GM21515 (cell line): Measurements from ENCODE around the gene PALM3.
"Not testable (repeated sequence)": the region's sequence is repeated elsewhere in the genome, so short reads cannot be mapped to it uniquely, and the experiment has no call there.

Experiments used
- ATAC-seq: cut with Tn5 transposase; IDR thresholded peaks from one replicate; pipeline ENCODE4 v1.9.1; 2021; ENCODE audit not compliant: unreplicated experiment

Gene PALM3

DNA sequence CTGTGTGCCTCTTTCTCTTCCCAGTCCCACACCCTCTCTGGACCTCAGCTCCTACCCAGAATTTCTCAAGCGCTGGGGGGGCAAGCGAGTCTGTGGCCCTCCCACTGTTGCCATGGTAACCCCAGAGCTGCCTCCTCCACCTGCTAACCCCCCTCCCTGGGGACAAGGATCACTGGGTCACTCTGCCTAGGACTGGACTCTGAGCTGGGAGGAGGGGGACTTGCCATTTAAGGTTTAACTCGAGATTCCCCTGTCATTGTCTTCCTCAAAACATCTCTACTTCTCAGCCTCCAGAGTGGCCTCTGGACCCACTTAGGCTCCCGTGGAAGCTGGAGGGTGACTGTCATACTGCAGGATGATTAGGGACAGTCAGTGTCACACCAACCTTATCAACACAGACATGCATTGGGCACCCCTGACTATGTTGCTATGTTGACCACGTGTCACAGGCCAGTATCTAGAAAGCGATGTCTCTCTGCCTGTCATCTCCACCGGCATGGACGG, 2.2 kb downstream of the PALM3 start:
- ATAC-seq: no peak

DNA sequence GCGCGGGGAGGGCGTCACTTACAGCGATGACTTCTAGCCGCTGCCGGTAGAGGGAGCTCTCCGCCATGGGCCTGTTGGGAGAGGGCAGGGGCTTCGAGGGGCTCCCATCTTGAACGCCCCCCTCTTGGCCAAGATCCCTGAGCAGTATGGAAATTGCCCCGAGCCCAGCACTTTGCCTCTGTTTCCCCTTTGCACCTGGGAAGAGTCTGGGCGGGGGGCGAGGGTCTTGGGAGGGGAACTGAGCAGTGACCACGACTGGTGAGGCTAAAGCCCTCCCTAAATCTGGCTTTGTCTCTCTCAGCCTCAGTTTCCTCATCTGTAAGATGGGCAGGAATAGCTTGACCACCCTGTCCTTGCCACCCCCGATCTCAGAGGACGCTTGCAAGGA, 2.8 kb downstream of the PALM3 start:
- no peak for ATAC-seq

DNA sequence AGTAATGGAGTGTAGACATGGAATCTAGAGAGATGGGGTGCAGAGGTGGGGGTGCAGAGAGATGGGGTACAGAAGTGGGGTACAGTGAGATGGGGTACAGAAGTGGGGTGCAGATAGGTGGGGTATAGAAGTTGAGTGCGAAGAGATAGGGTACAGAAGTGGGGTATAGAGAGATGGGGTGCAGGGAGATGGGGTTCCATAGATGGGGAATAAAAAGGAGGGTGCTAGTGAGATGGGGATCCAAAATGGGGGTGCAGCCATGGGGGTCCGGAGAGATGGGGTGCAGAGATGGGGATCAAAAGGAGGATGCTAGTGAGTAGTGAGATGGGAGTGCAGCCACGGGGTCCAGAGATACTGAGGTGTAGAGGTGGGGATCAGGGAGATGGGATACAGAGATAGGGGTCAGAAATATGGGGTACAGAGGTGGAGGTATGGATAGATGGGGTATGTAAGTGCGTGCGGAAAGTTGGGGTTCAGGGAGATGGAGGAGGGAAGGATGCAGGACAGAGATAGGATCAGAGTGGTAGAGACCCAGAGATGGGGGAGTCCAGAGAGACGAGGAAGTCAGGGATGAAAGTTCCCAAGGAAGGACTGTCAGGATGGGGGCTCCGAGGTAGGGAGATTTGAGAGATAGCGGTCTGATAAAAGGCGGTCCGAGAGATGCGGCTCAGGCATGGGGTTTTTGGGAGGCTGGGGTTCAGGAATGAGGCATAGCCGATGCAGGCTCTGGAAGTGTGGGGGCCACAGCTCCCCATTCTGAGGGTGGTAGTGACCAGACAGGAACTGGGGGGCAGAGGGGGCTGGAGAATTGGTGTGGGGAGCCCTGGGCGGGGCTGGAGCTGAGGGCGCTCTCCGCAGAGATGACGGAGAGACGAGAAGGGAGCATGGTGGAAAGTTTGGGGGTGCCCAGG, 3.4 kb downstream of the PALM3 start:
- no peak for ATAC-seq

DNA sequence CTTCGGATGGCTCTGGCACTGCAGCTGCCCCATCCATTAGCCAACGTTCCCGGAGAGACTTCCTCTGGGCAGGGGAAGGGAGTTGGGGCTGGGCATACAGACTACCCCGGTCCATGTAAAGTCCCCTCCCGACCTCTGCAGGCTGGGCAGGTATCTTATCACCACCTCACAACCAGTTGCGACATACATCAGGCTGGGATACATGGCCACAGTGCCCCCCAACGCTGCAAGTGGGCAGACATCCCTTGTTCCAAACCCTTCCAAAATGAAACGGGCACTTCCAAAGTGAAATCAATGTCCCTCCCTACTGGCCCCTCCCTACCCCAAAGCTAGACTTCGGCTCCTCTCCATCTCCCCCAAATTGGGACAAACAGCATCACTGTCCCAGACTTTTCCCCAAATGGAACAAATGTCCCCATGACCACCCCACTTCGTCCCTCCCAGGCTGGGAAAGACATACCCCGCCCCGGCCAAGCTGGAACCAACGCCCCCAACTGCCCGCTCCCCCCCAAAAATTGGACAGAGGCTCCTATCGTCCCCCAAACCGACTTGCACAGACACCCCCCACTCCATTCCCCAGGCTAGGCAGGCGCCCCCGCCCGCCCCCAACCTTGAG, 5.0 kb downstream of the PALM3 start:
- ATAC-seq: no peak

DNA sequence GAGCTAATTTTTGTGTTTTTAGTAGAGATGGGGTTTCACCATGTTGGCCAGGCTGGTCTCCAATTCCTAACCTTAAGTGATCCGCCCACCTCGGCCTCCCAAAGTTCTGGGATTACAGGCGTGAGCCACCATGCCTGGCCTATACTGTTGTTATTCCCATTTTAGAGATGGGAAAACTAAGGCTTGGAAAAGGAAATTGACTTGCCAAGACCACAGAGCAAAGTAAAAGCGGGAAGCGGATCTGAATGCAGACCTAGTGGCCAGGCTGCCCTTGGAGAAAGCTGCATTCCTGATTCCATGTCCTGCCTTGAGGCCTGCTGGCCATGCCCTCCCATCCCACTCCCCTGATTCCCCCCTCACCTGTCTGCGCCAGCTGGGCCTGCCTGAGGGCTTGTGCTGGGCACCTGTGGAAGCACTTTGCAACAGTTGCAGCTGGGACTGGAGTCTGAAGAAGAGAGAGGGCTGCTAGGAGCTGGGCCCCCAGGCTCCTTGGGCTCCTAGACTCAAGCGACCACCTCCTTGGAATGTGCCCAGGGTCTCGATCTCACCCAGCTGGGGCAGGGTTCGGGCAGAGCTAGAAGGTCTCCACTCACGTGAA, 5.7 kb downstream of the PALM3 start:
- no peak for ATAC-seq

DNA sequence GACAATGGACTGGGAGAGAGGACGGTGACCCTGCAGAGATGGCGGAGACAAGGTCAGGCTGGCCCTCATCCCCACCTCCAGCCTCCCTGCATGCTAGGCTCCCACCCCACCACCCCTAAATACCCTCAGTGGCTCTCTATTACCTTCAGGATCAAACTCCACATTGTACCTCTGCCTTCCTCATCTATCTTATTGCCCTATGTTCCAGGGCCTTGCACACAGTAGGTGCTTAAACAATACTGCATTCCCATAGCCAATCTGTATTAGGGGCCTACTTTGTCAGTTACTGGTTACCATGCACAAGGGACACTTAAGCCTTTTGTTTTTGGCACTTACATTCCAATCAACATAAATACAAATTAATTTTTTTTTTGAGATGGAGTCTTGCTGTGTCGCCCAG, 6.5 kb downstream of the PALM3 start:
- no peak for ATAC-seq

DNA sequence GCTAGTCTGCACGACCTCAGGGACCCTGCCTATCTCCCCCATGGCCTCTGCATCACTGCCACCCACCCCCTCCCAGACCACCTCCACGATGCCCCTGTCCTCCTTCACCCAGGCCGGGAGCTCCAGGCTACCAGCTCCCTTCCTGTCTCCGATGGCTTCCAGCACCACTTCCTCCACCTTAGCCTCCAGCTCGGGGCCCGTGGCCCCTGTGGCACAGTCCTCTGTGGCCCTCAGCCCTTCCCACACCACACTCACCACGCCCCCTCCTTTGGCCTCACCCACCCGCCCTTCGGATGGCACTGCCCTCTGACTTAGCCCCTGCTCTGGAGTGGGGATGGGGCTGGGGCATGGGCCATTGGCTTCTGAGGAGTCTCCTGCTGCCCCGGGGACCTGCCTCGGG, 7.2 kb downstream of the PALM3 start:
- ATAC-seq: no peak

DNA sequence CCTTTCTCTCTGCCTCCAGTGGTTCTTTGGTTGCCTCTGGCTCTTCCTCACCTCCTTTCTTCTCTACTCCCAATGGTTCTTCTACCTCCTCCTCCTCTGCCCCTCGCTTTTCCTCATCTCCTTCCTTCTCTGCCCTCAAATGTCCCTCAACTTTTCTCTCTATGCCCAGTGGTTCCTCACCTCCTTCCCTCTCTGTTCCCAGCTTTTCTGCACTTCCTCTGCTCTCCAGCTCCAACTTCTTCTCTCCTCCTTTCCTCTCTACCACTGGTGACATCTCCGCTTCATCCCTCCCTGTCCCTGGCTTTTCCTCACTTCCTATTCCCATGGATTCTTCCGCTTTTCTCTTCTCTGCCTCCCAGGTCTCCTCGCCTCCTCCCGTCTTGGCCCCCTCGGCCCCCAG, 7.8 kb downstream of the PALM3 start:
- no peak for ATAC-seq

DNA sequence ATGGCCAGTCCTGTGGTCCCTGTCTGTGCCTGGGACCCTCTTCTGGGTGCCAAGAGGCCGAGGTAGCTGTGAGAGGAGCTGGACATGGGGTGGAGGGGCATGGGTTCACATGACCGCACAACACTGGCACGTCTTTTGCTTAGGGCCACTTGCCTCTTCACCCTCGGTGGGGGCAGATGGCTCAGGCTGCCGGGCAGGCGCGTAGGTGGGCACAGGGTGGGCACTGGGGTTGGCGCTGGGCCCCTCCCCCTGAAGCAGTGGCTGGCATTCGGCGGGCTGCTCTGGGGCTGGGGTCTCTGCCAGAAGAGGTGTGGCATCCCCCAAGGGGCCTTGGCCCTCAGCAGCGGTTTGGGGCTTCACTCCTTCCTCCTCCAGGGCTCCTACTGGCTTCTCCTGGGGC, 8.4 kb downstream of the PALM3 start:
- no peak for ATAC-seq

DNA sequence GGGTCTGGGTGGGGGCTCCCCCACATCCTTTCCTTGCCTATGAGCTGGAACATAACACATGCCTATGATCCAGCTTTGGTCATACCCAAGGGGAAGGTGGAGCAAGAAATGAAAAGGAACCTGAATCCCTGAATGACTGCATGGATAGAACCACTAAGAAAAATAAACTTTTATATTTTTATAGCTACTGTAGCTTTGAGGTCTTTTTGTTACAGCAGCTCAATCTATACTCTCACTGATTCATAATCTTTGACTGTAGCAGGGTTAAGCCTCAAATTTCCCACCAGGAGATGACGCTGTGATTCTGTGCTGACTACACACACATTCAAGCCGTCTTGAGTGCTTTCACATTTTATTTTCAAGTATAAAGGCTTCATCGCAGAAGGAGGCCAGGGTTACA, 8.8 kb downstream of the PALM3 start:
- ATAC-seq: no peak

DNA sequence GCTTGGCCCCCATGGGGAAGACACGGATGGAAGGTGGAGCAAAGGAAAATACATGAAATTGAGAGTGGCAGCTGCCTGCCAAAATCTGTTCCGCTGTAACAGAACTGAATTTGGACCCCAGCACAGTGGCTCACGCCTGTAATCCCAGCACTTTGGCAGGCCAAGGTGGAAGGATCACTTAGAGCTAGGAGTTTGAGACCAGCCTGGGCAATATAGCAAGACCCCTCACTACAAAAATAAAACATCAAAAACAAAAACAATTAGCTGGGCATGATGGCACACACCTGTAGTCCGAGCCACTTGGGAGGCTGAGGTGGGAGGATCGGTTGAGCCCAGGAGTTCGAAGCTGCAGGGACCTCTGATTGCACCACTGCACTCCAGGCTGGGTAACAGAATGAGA, 9.4 kb downstream of the PALM3 start:
- no peak for ATAC-seq

DNA sequence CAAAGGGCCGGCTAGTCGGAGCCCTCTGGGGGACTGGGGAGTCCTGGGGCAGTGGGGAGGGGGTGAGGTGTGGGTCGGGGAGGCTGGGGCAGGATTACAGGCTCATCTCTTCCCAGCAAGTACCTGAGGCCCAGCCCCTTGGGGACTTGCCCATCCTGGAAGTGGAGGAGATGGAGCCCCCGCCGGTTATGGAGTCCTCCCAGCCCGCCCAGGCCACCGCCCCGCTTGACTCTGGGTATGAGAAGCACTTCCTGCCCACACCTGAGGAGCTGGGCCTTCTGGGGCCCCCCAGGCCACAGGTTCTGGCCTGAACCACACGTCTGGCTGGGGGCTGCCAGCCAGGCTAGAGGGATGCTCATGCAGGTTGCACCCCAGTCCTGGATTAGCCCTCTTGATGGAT, 9.9 kb downstream of the PALM3 start:
- no peak for ATAC-seq

DNA sequence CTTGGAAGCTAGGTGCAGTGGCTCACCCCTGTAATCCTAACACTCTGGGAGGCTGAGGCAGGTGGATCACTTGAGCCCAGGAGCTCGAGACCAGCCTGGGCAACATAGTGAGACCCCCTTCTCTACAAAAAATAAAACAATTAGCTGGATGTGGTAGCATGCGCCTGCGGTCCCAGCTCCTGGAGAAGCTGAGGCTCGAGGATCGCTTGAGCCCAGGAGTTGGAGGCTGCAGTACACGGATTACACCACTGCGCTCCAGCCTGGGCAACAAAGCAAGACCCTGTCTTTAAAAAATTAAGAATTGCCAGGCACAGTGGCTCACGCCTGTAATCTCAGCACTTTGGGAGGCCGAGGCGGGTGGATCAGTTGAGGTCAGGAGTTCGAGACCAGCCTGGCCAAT, 10.9 kb downstream of the PALM3 start:
- ATAC-seq: not testable (repeated sequence)

DNA sequence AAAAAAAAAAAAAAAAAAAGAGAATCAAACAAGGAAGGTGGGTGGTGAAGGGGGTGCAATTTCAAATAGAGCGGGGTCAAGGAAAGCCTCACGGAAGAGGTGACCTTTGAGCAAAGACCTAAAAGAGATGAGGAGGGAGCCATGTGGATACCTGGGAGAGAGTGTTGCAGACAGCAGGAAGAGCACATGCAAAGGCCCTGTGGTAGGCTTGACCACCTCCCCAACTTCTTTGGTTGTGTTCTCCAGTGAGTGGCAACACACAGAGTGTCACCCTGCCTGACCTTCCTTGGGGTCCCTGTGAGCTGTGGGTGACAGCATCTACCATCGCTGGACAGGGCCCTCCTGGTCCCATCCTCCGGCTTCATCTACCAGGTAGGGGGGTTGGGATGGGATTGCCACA, 11.4 kb downstream of the PALM3 start:
- no peak for ATAC-seq

DNA sequence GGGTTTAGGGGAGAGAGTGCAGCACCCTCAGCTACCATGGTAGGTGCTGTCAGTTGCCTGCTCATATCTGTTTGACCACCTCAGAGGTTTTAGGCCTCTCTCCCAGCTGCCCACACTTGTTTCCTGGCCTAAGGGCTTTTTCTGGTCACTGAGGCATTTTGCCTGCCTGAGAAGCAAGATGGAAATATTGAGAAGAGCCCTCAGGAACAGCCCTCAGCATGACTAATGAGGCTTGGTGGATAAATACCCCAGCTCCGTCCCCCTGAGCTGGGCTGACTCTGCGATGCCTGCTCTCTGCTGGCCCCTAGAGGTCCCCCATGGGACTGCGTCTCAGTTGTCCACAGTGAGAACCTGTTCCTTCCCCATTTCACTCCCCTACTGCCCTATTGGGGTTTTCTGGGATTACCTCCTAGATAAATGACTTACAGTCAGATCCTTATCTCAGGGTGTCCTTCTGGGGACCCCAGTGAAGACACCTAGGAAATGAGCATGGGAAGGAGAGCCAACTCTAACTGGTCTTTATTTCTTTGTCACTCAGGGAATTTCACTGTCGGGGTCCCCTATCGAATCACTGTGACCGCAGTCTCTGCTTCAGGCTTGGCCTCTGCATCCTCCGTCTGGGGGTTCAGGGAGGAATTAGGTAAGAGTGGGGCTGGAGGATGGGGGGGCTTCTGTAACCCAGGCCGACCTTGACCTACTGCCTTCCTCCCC, 13.3 kb downstream of the PALM3 start:
- no peak for ATAC-seq

DNA sequence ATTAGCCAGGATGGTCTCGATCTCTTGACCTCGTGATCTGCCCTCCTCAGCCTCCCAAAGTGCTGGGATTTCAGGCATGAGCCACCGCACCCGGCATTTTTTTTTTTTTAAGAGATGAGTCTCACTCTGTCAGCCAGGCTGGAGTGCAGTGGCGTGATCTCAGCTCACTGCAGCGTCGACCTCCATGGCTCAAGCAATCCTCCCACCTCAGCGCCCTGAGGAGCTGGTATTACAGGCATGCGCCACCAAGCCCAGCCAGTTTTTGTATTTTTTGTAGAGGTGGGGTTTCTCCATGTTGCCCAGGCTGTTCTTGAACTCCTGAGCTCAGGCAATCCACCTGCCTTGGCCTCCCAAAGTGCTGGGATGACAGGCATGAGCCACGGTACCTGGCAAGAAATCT, 14.0 kb downstream of the PALM3 start:
- not testable (repeated sequence) for ATAC-seq

DNA sequence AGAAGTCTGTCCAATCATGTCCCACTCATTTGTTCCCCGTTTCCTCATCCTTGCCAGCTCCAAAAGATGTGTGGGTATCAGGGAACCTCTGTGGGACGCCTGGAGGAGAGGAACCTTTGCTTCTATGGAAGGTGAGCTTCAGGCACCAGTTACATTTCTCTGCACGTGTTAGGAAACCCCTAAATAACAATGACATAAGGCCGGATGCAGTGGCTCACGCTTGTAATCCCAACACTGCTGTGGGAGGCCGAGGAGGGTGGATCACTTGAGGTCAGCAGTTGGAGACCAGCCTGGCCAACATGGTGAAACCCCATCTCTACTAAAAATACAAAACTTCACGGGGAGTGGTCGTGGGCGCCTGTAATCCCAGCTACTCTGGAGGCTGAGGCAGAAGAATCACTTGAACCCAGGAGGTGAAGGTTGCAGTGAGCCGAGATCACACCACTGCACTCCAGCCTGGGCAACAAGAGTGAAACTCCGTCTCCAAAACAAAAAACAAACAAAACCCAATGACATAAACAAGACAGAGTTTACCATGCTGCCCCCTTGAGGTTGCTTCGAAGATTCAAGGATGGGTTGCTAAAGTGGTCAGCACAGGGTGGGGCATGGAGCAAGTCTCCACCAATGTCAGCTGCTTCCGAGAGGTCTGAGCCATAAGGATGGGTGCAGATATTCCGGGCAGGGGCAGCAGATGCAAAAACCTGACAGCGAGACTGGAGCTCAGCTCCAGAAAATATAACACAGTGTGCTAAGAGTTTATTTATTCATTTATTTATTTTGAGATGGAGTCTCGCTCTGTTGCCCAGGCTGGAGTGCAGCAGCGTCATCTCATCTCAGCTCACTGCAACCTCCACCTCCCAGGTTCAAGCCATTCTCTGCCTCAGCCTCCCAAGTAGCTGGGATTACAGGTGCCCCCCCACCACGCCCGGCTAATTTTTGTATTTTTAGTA, 18.9 kb downstream of the PALM3 start:
- not testable (repeated sequence) for ATAC-seq

DNA sequence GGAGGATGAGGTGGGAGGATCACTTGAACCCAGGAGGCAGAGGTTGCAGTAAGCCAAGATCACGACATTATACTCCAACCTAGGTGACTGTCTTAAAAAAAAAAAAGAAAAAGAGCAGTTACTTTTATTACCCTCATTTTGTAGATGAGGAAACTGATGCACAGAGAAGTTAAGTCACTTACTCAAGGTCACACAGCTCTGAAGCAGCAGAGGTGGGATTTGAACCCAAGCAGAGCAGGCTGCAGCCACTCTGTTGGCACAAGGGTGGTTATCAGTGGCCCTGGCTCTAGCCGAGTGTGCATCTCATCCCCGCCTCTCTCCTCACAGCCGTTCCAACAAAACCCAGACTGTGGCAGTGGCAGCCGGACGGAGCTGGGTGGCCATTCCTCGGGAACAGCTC, 22.7 kb downstream of the PALM3 start:
- ATAC-seq: no peak

DNA sequence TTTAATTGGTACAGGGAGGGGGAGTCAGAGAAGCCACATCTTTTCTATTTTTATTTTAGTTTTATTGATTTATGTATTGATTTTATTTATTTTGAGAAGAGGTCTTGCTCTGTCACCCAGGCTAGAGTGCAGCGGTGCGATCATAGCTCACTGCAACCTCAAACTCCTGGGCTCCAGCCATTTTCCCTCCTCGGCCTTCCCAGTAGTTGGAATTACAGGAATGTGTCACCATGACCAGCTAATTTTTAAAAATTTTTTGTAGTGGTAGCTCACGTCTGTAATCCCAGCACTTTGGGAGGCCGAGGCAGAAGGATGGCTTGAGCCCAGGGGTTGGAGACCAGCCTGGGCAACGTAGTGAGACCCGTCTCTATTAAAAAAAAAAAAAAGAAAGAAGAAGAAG, 26.2 kb downstream of the PALM3 start:
- no peak for ATAC-seq

DNA sequence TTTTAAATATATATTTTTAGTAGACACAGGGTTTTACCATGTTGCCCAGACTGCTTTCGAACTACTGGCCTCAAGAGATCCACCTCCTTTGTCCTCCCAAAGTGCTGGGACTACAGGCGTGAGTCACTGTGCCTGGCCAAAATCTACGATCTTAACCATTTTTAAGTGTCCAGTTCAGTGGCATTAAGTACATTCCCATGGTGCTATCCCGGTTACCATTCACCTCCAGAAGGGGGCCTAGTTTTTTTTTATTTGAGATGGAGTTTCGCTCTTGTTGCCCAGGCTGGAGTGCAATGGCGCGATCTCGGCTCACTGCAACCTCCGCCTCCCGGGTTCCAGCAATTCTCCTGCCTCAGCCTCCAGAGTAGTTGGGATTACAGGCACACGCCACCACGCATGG, 26.7 kb downstream of the PALM3 start:
- ATAC-seq: not testable (repeated sequence)
